ENCODE data around the gene TRPM2.
A peak's percentile ranks its signal among the peaks of the same experiment; 100 is the strongest.

TRPM2 gene

GRCh38 chr21:44485254-44485793 is 131.9 kb downstream of the TRPM2 start:
- no peak overlapping the region for H3K27ac ChIP-seq
- no peak for TF ChIP-seq ZFX (IDR thresholded peaks at IDR 0.05; ENCODE audit: borderline replicate concordance)
- peak; percentile 54 for TF ChIP-seq CTCF (IDR thresholded peaks at IDR 0.05)

- H3K27ac ChIP-seq = no peak overlapping the region
Measured at GRCh38 chr21:44485796-44486195, 132.4 kb downstream of the TRPM2 start.

GRCh38 chr21:44486302-44486701 is 132.9 kb downstream of the TRPM2 start:
- TF ChIP-seq CTCF (IDR thresholded peaks at IDR 0.05) = no peak
- no peak for TF ChIP-seq ZFX (IDR thresholded peaks at IDR 0.05; ENCODE audit: borderline replicate concordance)
- no peak overlapping the region for H3K27ac ChIP-seq

More at GRCh38 chr21:44485796-44486195, 132.4 kb downstream of the TRPM2 start:
- TF ChIP-seq ZFX (IDR thresholded peaks at IDR 0.05; ENCODE audit: borderline replicate concordance) (no peak), CTCF (IDR thresholded peaks at IDR 0.05) (no peak)

GRCh38 chr21:44487831-44488230 is 134.4 kb downstream of the TRPM2 start:
- no peak overlapping the region for H3K27ac ChIP-seq
- TF ChIP-seq ZFX (IDR thresholded peaks at IDR 0.05; ENCODE audit: borderline replicate concordance) = no peak
- TF ChIP-seq CTCF (IDR thresholded peaks at IDR 0.05) = peak; percentile 79

- no peak overlapping the region for H3K27ac ChIP-seq
- TF ChIP-seq ZFX (IDR thresholded peaks at IDR 0.05; ENCODE audit: borderline replicate concordance) (no peak), CTCF (IDR thresholded peaks at IDR 0.05) (peak; percentile 29)
Measured at GRCh38 chr21:44489962-44490361, 136.5 kb downstream of the TRPM2 start.

GRCh38 chr21:44490405-44490804 is 137.0 kb downstream of the TRPM2 start:
- H3K27ac ChIP-seq = no peak overlapping the region
- TF ChIP-seq ZFX (IDR thresholded peaks at IDR 0.05; ENCODE audit: borderline replicate concordance) (no peak), CTCF (IDR thresholded peaks at IDR 0.05) (no peak)

GRCh38 chr21:44490816-44491215 is 137.4 kb downstream of the TRPM2 start:
- no peak overlapping the region for H3K27ac ChIP-seq
- TF ChIP-seq CTCF (IDR thresholded peaks at IDR 0.05) (no peak), ZFX (IDR thresholded peaks at IDR 0.05; ENCODE audit: borderline replicate concordance) (no peak)
